Spleen (tissue), 7 donors: ENCODE results near the gene PALD1.

Experiments
- CTCF ChIP-seq, 11 experiments: fragments of 200-600 bp in 7 of 11; fragments of 450-650 bp in 4 of 11; sonication (generic) in 4 of 11; IDR thresholded peaks in 8 of 11; conservative IDR thresholded peaks in 3 of 11; 1 replicate in 7 of 11; 2 replicates in 4 of 11; pipeline versions ENCODE4 v1.4.0 to v1.8.0; 2016 to 2021; ENCODE audit warnings: antibody characterized with exemption in 11 of 11, inconsistent platforms in 4 of 11, mild to moderate bottlenecking in 1 of 11
- POLR2AphosphoS5 ChIP-seq, 3 donors: sonication (generic); formaldehyde crosslinking; IDR thresholded peaks; one replicate each; pipeline ENCODE4 v1.5.1; 2017; ENCODE audit warnings: antibody characterized with exemption in 3 of 3
- donor health status: DM: no; HTN: no; CAD: no; lungs with moderate emphysema.
- donor health status: DM: no; HTN: no; CAD: no.
- donor health status: DM: no; HTN: no; CAD: no.

- TF ChIP-seq CTCF (IDR thresholded peaks at IDR 0.05 in 8 of 11, conservative IDR thresholded peaks at IDR 0.05 in 3 of 11) = no peak
- no peak for TF ChIP-seq POLR2AphosphoS5 (IDR thresholded peaks at IDR 0.05)
These were observed 79.7 kb downstream of the PALD1 start for GRCh38 chr10:70558295-70558694.
